ENCODE results near the gene PPFIA3.
A peak's percentile ranks its signal among the peaks of the same experiment; 100 is the strongest.
"Not testable (repeated sequence)": the region's sequence is repeated elsewhere in the genome, so short reads cannot be mapped to it uniquely, and the experiment has no call there.

PPFIA3 gene

DNA sequence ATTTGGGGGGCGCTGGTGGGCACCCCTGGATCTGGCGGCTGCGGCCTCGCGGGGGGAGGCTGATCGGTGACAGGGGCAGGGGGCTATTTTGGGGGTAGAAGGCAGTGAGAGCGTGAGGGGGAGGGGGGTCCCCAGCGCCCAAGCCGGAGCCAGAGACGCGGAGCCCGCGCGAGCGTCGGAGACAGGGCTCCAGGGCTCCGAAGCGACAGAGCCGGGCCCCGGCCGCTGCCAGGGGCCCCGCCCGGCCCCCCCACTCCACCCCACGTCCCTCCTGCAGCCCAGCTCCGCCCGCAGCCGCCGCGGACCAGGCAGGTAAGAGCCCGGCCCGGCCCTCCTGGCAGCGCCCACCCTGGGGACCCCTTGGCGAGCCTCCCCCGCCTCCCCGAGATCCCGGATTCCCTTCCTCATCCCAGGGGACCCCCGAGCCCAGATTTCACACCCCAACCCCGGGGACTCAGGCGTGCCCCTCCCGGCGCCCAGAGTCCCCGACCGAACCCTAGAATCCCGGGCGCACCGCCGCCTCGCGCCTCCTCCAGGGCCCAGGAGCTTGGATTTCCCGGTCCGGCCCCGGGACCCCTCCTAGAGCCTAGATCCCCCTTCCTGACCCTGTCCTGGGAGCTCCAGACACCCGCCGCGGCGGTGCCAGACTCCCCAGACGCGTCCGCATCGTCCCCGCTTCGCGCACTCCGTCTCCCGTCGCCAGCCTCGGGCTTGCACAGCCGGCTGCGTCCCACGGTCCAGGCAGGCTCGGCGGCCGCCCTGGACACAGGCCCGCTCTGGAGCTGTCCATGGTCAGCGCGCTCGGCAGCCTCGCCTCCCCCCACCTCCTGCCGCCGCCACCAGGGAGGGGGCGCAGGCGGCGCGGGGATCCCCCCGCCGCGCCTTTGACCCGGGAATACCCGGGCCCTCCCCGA, at the start of gene PPFIA3:
Gene PPFIA3 (plus strand): TSS at position 134 of the 914 bp plus-strand sequence. CDS start 8,330 bp downstream, outside the sequence.
- DNase-seq: no peak

- no peak for DNase-seq
Observed at GRCh38 chr19:49070416-49070815, 48.9 kb upstream of the PPFIA3 start.

- no peak for DNase-seq
Observed at GRCh38 chr19:49071860-49072547, 47.3 kb upstream of the PPFIA3 start.

DNA sequence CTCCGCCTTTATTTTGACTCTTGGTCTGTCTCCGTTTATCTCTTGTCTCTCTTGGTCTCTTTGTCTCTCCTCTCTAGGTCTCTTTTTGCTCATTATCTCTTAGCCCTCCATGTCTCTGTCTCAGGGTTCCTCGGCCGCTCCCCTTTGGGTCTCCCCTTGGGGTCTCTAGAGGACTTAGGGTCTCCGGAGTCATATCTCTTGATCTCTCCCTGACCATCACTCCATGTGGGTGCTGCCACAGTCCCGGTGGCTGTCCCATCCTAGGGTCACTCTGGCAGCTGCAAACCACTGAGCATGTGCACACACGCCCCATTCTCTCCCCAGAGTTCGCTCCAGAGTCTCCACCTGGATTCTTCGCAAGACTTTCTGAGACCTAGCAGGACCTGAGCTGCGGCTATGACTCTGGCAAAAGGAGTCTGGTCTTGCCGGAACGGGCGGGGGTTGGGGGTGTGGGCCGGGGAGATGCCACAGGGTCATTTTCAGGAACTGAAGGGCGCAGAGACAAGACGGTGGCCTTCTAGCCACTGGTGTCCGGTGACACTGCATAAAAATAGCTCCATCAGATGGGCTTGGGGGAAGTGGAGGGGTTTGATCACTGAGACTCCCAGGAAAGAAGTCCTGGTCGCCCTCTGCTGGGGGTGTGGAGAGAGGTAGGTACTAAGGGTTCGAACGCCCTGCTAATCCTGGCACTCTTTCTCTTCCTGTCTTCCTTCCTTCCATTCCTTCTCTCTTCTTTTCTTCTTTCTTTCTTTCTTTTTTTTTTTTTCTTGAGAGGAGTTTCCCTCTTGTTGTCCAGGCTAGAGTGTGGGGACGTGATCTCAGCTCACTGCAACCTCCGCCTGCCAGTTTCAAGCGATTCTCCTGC, 45.6 kb upstream of the PPFIA3 start:
- DNase-seq: no peak

DNA sequence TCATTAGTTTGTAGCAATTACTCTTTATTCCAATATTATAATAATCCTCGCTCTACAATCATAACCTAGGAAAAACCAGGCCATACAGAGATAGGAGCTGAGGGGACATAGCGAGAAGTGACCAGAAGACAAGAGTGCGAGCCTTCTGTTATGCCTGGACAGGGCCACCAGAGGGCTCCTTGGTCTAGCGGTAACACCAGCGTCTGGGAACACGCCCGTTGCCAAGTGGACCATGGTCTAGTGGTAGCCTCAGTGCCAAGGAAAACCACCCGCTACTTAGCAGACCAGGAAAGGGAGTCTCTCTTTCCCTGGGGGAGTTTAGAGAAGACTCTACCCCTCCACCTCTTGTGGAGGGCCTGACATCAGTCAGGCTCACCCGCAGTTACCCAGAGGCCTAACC, 44.5 kb upstream of the PPFIA3 start:
- not testable (repeated sequence) for DNase-seq

GRCh38 chr19:49080392-49080791, 39.0 kb upstream of the PPFIA3 start:
- DNase-seq: no peak

GRCh38 chr19:49081273-49081672, 38.1 kb upstream of the PPFIA3 start:
- DNase-seq: no peak

DNA sequence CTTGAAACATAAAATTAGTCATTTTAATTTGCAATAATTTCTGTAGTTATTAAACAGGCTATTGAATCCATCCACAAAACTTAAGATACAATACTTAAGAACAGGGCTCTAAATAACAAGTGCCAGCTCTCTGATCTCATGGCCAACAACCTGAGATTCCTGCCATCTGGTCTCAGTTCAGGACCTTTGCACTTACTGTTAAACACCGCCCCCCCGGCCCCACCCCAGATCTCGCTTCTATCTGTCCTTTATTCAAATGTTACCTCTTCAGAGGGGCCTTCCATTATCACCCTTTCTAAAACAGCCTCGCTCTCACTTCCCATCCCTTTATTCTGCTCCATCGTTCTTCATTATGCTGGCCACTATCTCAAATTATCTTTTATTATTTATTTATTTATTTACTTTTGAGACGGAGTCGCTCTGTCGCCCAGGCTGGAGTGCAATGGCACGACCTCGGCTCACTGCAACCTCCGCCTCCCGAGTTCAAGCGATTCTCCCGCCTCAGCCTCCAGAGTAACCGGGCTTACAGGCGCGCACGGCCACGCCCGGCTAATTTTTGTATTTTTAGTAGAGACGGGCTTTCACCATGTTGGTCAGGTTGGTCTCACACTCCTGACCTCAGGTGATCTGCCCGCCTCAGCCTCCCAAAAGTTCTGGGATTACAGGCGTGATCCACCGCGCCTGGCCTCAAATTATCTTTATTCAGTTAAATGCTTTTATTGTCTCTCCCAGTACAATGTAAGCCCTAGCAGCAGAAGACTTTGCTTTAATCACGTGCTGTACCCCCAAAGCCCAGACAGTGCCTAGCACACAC, 34.9 kb upstream of the PPFIA3 start:
- DNase-seq: no peak

DNA sequence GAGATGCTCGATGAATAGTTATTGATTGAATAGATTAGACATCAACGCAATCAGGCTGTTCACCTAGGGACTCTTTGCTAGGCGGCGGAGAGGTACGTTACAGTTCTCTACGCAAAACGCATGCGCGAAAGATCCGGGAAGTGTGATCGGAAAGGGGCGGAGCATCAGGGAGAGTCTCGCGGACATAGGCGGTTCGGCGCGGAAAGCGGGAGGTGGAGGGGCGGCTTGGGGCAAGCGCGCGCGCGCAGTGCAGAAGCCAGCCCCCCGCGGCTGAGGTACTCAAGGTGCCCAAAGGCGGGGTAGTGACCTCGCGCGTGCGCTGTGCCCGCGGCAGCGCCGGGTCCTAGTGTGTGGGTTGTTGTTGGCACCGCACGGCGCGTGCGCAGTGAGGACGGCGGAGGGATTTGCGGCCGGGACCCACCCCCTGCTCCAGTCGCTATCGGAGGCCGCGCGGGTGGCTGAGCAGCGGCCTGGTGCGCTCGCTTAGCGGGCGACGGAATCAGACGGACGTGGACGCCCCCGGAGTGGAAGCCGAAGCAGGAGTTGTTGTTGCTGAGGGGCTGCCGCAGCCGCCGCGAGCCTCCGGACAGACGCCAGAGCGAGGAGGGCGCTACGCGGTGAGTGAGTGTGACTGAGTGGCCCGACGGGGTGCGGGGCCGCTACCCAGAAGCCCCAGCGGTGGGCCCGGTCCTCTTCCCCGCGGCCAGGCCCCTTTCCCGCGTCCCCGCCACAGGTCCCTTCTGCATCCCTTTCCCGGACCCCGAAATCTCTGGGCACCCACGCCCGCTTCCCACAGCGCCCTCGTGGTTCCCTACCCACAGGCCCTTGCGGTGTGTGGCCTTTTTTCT, 34.1 kb upstream of the PPFIA3 start, which contains the start of gene SNRNP70:
Gene SNRNP70 (plus strand): TSS at position 432 of the 848 bp plus-strand sequence. CDS start 964 bp downstream, outside the sequence.
- DNase-seq: peak; percentile 98

DNA sequence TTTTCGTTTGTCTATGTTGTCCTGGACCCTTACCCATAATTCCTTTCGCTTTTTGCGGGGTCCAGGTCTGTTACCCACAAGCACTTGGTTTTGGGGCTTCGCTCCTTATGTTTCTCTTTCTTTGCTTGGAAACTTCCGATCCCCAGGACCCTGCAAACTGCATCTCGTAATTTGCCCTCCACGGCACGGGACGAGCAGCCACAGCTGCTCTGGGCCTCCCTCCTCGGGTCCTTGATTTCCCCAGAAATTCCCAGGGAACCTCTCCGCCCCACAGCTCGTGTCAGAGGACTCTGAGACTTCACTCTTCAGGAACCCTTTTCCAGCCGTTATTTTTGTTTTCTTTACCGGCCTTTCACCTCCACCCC, 33.5 kb upstream of the PPFIA3 start:
- DNase-seq: no peak

DNA sequence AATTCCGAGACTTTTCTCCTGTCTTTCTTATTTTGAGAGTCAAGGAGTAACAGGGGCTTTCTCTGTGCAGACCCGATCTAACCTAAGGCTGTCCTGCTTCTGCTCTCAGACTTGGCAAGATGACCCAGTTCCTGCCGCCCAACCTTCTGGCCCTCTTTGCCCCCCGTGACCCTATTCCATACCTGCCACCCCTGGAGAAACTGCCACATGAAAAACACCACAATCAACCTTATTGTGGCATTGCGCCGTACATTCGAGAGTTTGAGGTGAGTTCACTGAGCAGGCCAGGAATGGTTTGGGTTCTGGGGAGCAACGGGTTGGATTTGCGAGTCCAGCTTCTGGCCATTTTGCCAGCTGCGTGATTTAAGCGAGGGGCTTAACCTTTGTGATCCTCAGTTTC, 33.0 kb upstream of the PPFIA3 start:
- no peak for DNase-seq

GRCh38 chr19:49091391-49092038, 27.8 kb upstream of the PPFIA3 start:
- DNase-seq: no peak

- no peak for DNase-seq
Observed at GRCh38 chr19:49092686-49093085, 26.7 kb upstream of the PPFIA3 start.

- no peak for DNase-seq
Observed at GRCh38 chr19:49094505-49095482, 24.6 kb upstream of the PPFIA3 start.

DNA sequence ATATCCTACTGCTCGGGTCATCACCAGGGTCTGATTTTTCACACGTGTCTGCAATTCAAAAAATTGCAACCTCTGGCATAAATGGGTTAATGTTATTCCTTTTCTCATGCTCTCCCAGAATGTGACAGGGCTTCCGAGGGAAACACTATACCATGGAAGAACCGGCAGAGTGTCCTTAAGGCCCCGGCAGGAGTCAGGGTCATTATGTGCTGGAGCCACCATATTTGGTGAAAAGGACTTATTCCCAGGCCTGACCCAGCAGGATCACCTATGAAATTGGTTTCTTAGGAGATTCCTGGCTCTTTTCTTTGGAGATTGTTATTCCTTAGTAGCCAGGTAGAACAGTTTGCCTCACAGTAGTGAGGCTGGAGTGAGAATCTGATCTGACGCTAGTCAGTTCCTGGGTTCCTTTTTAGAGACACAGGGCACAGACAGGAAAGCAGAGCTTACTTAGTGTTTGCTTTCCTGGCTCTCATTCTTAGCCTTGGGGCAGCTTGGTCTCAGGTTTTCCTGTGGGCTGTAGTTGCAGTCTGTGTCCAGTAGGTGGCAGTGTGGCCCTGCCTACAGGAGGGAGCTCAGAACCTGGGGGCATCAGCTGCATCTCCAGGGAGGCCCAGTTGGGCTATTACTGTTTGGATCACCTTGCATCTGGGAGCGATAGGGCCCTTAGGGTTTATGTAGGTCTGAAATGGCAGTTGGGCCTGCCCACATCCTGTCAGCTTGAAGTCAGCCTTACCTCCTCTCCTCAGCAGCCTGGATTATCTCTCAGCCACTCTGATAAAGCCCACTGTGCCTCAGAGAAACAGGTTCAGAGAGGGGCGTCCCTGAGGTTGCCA, 21.7 kb upstream of the PPFIA3 start:
- DNase-seq: no peak

DNA sequence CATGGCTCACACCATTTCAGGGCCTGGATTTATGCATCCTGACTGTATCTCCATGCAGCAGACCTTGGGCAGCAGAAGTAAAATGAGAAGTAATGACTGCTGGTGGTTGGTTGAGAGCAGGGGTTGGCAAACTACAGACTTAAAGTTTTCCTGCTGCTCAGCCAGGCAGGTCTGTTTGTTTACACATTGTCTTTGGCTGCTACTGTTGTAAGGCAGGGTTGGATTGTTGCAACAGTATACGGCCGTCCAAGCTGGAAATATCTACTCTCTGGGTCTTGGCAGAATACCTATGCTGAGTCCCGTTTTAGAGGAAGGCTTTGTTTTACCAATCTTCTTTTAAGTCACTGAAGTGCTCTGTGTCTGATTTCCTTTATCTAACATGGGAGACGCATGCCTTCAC, 20.5 kb upstream of the PPFIA3 start:
- DNase-seq: no peak

DNA sequence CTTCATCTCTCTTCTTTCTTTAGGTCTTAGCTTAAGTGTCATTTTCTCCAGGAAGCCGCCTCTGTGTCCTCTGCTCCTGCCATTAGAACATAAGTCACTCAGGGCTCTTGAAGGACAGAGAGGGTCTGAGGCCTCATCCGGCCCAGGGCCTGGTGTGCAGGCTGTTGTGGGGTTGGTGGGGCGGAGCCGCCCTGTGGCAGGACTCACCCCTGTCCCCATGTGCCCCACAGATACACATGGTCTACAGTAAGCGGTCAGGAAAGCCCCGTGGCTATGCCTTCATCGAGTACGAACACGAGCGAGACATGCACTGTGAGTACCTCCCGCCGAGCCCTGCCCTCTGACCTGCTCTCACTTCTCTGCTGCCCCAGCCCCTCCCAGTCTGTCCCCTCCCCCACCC, 18.2 kb upstream of the PPFIA3 start:
- no peak for DNase-seq

- DNase-seq: no peak
Observed at GRCh38 chr19:49102303-49102702, 17.0 kb upstream of the PPFIA3 start.

All from NCI-H187 treated with DMSO at 0.1 percent for 48 hours (cell line).